Caco-2 (cell line): ENCODE results near the gene DNASE2B. TPM values are rescaled to one million over a fixed set of nuclear protein-coding genes. Genes with fewer than 3 reads are reported as not detected.

ENCODE experiments used
- Bru-seq: library from RNA; stranded (reverse); fragments of 400-500 nt; gene quantifications from one replicate; lab custom pipeline; 2021; lab: Mats Ljungman, UMichigan
- BruChase-seq, 2 experiments: library from RNA; stranded (reverse); fragments of 400-500 nt; gene quantifications; one replicate each; lab custom pipeline; 2021; lab: Mats Ljungman, UMichigan
- BruUV-seq: library from RNA; stranded (reverse); fragments of 400-500 nt; replicated peaks from 2 replicates; lab custom pipeline; 2021; lab: Mats Ljungman, UMichigan
- CTCF ChIA-PET: fragments of 300-600 bp; sonication (Branson Sonifier 250); formaldehyde crosslinking; loops from one replicate; lab custom pipeline; 2022; ENCODE audit warnings: antibody characterized with exemption; lab: Charles Lee
- POLR2A ChIA-PET: fragments of 300-600 bp; sonication (Branson Sonifier 250); formaldehyde crosslinking; loops from one replicate; lab custom pipeline; 2022; ENCODE audit warnings: antibody characterized with exemption; lab: Charles Lee
- DNase-seq, 2 experiments: peaks; one replicate each; pipeline versions ENCODE4 v3.0.0 to v3.0.0-alpha.2; 2020 to 2022
- H3K27me3 ChIP-seq: replicated peaks from 2 replicates; pipeline ENCODE4 v1.6.0; 2011; ENCODE audit warnings: low read length; ENCODE audit not compliant: control insufficient read depth, insufficient read depth
- H3K36me3 ChIP-seq: 2 replicates; pipeline ENCODE4 v1.5.1; 2011; ENCODE audit warnings: low read length; ENCODE audit not compliant: control insufficient read depth, insufficient read depth
- H3K4me1 ChIP-seq: fragments of 250-450 bp; sonication (Bioruptor Pico); 2 replicates; pipeline ENCODE4 v1.5.1; 2020; ENCODE audit warnings: mild to moderate bottlenecking
- H3K4me3 ChIP-seq: 2 replicates; pipeline ENCODE4 v1.5.1; 2011; ENCODE audit warnings: low read depth, mild to moderate bottlenecking, control low read depth, low read length
- H3K9me3 ChIP-seq: fragments of 250-450 bp; sonication (Bioruptor Pico); 2 replicates; pipeline ENCODE4 v1.5.1; 2020; ENCODE audit warnings: mild to moderate bottlenecking, moderate library complexity
- H3K27ac Mint-ChIP-seq: one replicate; pipeline ENCODE4 v1.8.0; 2022; ENCODE audit warnings: mixed read lengths; ENCODE audit not compliant: unreplicated experiment
- H3K27me3 Mint-ChIP-seq: one replicate; pipeline ENCODE4 v1.8.0; 2022; ENCODE audit warnings: mixed read lengths; ENCODE audit not compliant: insufficient read depth, unreplicated experiment
- H3K36me3 Mint-ChIP-seq: one replicate; pipeline ENCODE4 v1.8.0; 2022; ENCODE audit warnings: mild to moderate bottlenecking, mixed read lengths; ENCODE audit not compliant: insufficient read depth, unreplicated experiment
- H3K4me1 Mint-ChIP-seq: one replicate; pipeline ENCODE4 v1.8.0; 2022; ENCODE audit warnings: low read depth, mixed read lengths; ENCODE audit not compliant: unreplicated experiment
- H3K4me3 Mint-ChIP-seq: one replicate; pipeline ENCODE4 v1.8.0; 2022; ENCODE audit warnings: mild to moderate bottlenecking, moderate library complexity, mixed read lengths; ENCODE audit not compliant: unreplicated experiment
- H3K9me3 Mint-ChIP-seq: one replicate; pipeline ENCODE4 v1.8.0; 2022; ENCODE audit warnings: mixed read lengths; ENCODE audit not compliant: unreplicated experiment
- intact Hi-C: fragments of 100-400 bp; cut with micrococcal nuclease; formaldehyde crosslinking; loops from one replicate; pipeline ENCODE4 v1.10.0; 2022; ENCODE audit not compliant: unreplicated experiment
- long read RNA-seq: library from polyadenylated mRNA; stranded (forward); transcript quantifications from one replicate; pipeline ENCODE4 v2.0.0, GENCODE V29; 2022
- total RNA-seq: library from RNA; stranded (reverse); gene quantifications from 2 replicates; pipeline ENCODE4 v1.2.3, GENCODE V29; 2022
- TF ChIP-seq, protein P1 (sequence below), 2 experiments: fragments of 200-600 bp in 1 of 2; IDR thresholded peaks; 1 replicate in 1 of 2; 2 replicates in 1 of 2; pipeline versions ENCODE4 v1.5.1 to v1.8.0; 2011 to 2022; ENCODE audit warnings: antibody characterized with exemption in 1 of 2, control low read depth in 1 of 2, inconsistent platforms in 1 of 2, low read depth in 1 of 2, low read length in 1 of 2, mild to moderate bottlenecking in 1 of 2, moderate library complexity in 1 of 2; ENCODE audit not compliant: insufficient read depth in 1 of 2, severe bottlenecking in 1 of 2, unreplicated experiment in 1 of 2

Gene DNASE2B, protein sequence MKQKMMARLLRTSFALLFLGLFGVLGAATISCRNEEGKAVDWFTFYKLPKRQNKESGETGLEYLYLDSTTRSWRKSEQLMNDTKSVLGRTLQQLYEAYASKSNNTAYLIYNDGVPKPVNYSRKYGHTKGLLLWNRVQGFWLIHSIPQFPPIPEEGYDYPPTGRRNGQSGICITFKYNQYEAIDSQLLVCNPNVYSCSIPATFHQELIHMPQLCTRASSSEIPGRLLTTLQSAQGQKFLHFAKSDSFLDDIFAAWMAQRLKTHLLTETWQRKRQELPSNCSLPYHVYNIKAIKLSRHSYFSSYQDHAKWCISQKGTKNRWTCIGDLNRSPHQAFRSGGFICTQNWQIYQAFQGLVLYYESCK
- not detected in 2 replicates for total RNA-seq
- Bru-seq, nascent RNA, result not detected
- BruChase-seq, experiment 1, labeled RNA remaining after a 2-hour chase, result not detected
- BruChase-seq, experiment 2, labeled RNA remaining after a 6-hour chase, result not detected
- long read RNA-seq, result 0 reads

DNA sequence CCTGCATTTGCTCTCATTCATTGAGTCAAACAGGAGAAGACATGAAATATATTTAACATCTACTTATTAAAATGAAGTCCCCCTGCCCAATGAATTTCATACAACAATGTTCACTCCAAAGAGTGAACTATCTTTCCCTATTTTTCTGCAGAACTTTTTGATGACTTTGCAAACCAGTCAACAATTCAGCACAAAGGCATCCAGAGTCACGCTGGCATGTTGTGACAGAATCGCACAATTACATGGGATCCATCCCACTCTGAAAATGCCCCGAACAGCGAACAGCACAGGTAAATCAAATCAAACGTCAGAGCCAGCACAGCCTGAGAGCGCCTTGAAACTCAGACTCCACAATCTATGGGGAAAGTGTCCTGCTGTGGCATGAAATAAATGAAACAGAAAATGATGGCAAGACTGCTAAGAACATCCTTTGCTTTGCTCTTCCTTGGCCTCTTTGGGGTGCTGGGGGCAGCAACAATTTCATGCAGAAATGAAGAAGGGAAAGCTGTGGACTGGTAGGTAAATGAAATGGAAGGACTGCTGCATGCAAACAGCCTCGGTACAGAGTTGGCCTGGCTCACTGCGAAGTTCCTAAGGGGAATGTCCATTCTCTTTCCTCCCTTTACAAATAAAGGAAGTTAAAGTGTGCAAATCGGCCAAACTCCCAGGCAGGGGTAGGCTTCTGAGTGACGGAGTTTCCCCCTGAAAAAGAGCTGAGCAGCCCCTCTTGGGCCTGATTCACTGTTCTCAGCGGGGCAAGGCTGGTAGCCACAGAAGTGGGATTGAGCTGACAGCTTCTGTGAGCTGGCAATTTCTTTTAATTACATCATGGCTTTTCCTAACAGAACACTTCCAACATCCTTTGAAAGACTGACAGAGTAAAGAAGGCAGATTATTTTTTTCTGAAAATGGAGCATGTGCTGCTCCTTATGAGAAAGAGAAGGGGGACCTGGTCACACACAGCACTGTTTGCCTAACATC is at the start of gene DNASE2B:
Gene DNASE2B, plus strand, starts transcription at position 310 of the 981 bp plus-strand sequence. Its CDS starts 81 bp downstream, at position 391.
- ChIA-PET POLR2A (no interaction called here), CTCF (no interaction called here)
- no peaks in the 10 kb centered on the region for H3K9me3 Mint-ChIP-seq
- no peaks in the 10 kb centered on the region for H3K4me1 Mint-ChIP-seq
- Histone ChIP-seq H3K27me3 (no peaks in the 10 kb centered on the region), H3K4me1 (no peaks in the 10 kb centered on the region), H3K4me3 (no peak within 1 kb of the TSS), H3K36me3 (no peaks in the 10 kb centered on the region), H3K9me3 (no peaks in the 10 kb centered on the region)
- H3K27me3 Mint-ChIP-seq, result no peaks in the 10 kb centered on the region
- no peak within 1 kb of the TSS for H3K4me3 Mint-ChIP-seq
- TF ChIP-seq, protein P1, sequence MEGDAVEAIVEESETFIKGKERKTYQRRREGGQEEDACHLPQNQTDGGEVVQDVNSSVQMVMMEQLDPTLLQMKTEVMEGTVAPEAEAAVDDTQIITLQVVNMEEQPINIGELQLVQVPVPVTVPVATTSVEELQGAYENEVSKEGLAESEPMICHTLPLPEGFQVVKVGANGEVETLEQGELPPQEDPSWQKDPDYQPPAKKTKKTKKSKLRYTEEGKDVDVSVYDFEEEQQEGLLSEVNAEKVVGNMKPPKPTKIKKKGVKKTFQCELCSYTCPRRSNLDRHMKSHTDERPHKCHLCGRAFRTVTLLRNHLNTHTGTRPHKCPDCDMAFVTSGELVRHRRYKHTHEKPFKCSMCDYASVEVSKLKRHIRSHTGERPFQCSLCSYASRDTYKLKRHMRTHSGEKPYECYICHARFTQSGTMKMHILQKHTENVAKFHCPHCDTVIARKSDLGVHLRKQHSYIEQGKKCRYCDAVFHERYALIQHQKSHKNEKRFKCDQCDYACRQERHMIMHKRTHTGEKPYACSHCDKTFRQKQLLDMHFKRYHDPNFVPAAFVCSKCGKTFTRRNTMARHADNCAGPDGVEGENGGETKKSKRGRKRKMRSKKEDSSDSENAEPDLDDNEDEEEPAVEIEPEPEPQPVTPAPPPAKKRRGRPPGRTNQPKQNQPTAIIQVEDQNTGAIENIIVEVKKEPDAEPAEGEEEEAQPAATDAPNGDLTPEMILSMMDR (IDR thresholded peaks at IDR 0.05; ENCODE audit: insufficient read depth in 1 of 2, low read depth in 1 of 2, low read length in 1 of 2, severe bottlenecking in 1 of 2, unreplicated experiment in 1 of 2), result no peak
- intact Hi-C loops, result no loop called here
- no peaks in the 10 kb centered on the region for H3K36me3 Mint-ChIP-seq
- DNase-seq, result no peak
- no TSS peak for BruUV-seq
- H3K27ac Mint-ChIP-seq, result no peak within 1 kb of the TSS

DNA sequence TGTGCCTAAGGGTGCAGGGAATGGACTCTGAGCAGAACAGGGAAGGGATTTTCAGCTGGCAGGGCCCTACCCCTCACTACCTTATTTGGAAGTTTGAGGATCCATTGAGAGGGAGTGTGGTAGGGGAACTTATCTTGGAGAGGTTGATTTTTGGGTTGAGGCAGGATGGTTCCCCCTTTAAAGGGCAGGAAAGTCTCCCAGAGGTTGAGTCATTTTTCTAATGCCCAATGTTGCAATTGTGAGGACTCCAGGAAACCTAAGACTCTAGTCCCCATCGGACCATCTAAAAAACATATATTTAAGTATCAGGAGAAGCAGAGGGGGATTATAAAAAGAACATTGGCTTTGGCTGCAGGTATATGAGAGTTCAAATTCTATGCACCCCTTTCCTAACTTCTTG is 49.5 kb upstream of the DNASE2B start:
- Mint-ChIP-seq H3K9me3 (no peaks in the 10 kb centered on the region), H3K27me3 (no peaks in the 10 kb centered on the region), H3K36me3 (no peaks in the 10 kb centered on the region), H3K4me3 (no peak overlapping the region), H3K4me1 (no peaks in the 10 kb centered on the region), H3K27ac (no peak overlapping the region)
- Histone ChIP-seq H3K9me3 (no peaks in the 10 kb centered on the region), H3K36me3 (no peaks in the 10 kb centered on the region), H3K4me1 (no peaks in the 10 kb centered on the region), H3K27me3 (no peaks in the 10 kb centered on the region), H3K4me3 (no peak overlapping the region)
- intact Hi-C loops, result no loop called here
- DNase-seq, result no peak
- ChIA-PET POLR2A (no interaction called here), CTCF (no interaction called here)
- TF ChIP-seq, protein P1 (IDR thresholded peaks at IDR 0.05; ENCODE audit: insufficient read depth in 1 of 2, low read depth in 1 of 2, low read length in 1 of 2, severe bottlenecking in 1 of 2, unreplicated experiment in 1 of 2), result no peak
- no TSS peak for BruUV-seq

DNA sequence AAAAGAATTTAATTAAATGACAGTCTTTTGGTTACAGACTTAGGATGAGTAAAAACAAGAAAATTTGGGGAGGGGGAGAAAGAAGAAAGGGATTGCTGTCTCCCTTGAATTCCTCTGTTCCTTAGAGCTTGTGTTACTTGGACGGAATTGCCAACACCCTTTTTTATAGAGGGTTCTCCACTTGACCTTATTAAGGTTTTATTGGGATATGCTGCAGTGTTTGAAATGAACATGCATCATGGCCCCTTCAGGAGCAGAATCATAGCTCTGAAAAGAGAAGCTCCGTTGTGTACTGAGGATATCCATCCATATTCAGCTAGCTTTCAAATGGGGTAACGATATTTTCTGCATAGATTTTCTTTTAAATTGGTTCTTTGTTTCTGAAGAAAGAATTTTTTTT is 48.2 kb upstream of the DNASE2B start:
- BruUV-seq, result no TSS peak
- Histone ChIP-seq H3K27me3 (no peaks in the 10 kb centered on the region), H3K36me3 (no peaks in the 10 kb centered on the region), H3K9me3 (no peaks in the 10 kb centered on the region), H3K4me3 (no peak overlapping the region), H3K4me1 (no peaks in the 10 kb centered on the region)
- ChIA-PET POLR2A (no interaction called here), CTCF (no interaction called here)
- DNase-seq, result no peak
- no peak overlapping the region for H3K4me3 Mint-ChIP-seq
- intact Hi-C loops, result no loop called here
- TF ChIP-seq, protein P1 (IDR thresholded peaks at IDR 0.05; ENCODE audit: insufficient read depth in 1 of 2, low read depth in 1 of 2, low read length in 1 of 2, severe bottlenecking in 1 of 2, unreplicated experiment in 1 of 2), result no peak
- H3K27me3 Mint-ChIP-seq, result no peaks in the 10 kb centered on the region
- no peaks in the 10 kb centered on the region for H3K9me3 Mint-ChIP-seq
- H3K4me1 Mint-ChIP-seq, result no peaks in the 10 kb centered on the region
- H3K36me3 Mint-ChIP-seq, result no peaks in the 10 kb centered on the region
- H3K27ac Mint-ChIP-seq, result no peak overlapping the region
